Liver (tissue), 9 donors: ENCODE data around the gene THAP4. TPM values are rescaled to one million over a fixed set of nuclear protein-coding genes. Genes with fewer than 3 reads are reported as not detected.

ENCODE experiments used
- DNase-seq: peaks from one replicate; pipeline ENCODE4 v3.0.0-alpha.2; 2017; ENCODE audit warnings: low spot score
- H3K27ac ChIP-seq, 2 donors: one replicate each; pipeline ENCODE4 v1.7.0; 2013; ENCODE audit warnings: inconsistent platforms in 2 of 2, low read length in 2 of 2, control low read depth in 1 of 2, low read depth in 1 of 2, mild to moderate bottlenecking in 1 of 2
- H3K27me3 ChIP-seq, 4 donors: one replicate each; pipeline versions ENCODE4 v1.6.1 to v1.7.0; 2013; ENCODE audit warnings: low read length in 3 of 4, inconsistent platforms in 1 of 4, mild to moderate bottlenecking in 1 of 4, moderate library complexity in 1 of 4; ENCODE audit not compliant: control insufficient read depth in 4 of 4, insufficient read depth in 4 of 4
- H3K36me3 ChIP-seq, 4 donors: one replicate each; pipeline versions ENCODE4 v1.6.1 to v1.7.0; 2013; ENCODE audit warnings: low read length in 3 of 4, mild to moderate bottlenecking in 3 of 4, low read depth in 1 of 4, moderate library complexity in 1 of 4; ENCODE audit not compliant: control insufficient read depth in 4 of 4, insufficient read depth in 3 of 4
- H3K4me1 ChIP-seq, 4 donors: one replicate each; pipeline versions ENCODE4 v1.6.1 to v1.7.0; 2013; ENCODE audit warnings: low read length in 3 of 4, mild to moderate bottlenecking in 3 of 4, moderate library complexity in 1 of 4; ENCODE audit not compliant: control insufficient read depth in 4 of 4, insufficient read depth in 4 of 4
- H3K4me3 ChIP-seq, 3 donors: one replicate each; pipeline versions ENCODE4 v1.6.1 to v1.7.0; 2013; ENCODE audit warnings: low read length in 3 of 3, control low read depth in 1 of 3, low read depth in 1 of 3, mild to moderate bottlenecking in 1 of 3
- H3K9ac ChIP-seq, 2 donors: one replicate each; pipeline ENCODE4 v1.7.0; 2013; ENCODE audit warnings: low read length in 2 of 2, mild to moderate bottlenecking in 2 of 2, moderate library complexity in 2 of 2, control low read depth in 1 of 2, low read depth in 1 of 2
- H3K9me3 ChIP-seq, 4 donors: one replicate each; pipeline versions ENCODE4 v1.6.1 to v1.7.0; 2013; ENCODE audit warnings: low read length in 3 of 4; ENCODE audit not compliant: control insufficient read depth in 4 of 4
- ATF3 ChIP-seq: IDR thresholded peaks from 2 replicates; pipeline ENCODE4 v1.6.1; 2016; ENCODE audit warnings: antibody characterized with exemption
- CTCF ChIP-seq: fragments of 150-350 bp; IDR thresholded peaks from 2 replicates; pipeline ENCODE4 v1.5.1; 2017; ENCODE audit warnings: improper control_type of control experiment, low read depth, low read length; ENCODE audit not compliant: missing input control
- EGR1 ChIP-seq, 2 donors: IDR thresholded peaks; 2 replicates each; pipeline ENCODE4 v1.6.1; 2016 to 2018; ENCODE audit warnings: antibody characterized with exemption in 2 of 2, low read depth in 2 of 2
- GABPA ChIP-seq, 2 donors: IDR thresholded peaks in 1 of 2; conservative IDR thresholded peaks in 1 of 2; 2 replicates each; pipeline ENCODE4 v1.6.1; 2016; ENCODE audit warnings: antibody characterized with exemption in 2 of 2, mild to moderate bottlenecking in 1 of 2, moderate library complexity in 1 of 2
- HNF4A ChIP-seq, 2 donors: conservative IDR thresholded peaks; 2 replicates each; pipeline ENCODE4 v1.6.1; 2016; ENCODE audit warnings: antibody characterized with exemption in 2 of 2, mild to moderate bottlenecking in 2 of 2
- JUND ChIP-seq, 2 donors: IDR thresholded peaks; 2 replicates each; pipeline ENCODE4 v1.6.1; 2016; ENCODE audit warnings: antibody characterized with exemption in 2 of 2
- MAX ChIP-seq: IDR thresholded peaks from 2 replicates; pipeline ENCODE4 v1.6.1; 2016; ENCODE audit warnings: antibody characterized with exemption
- NR2F2 ChIP-seq: IDR thresholded peaks from 2 replicates; pipeline ENCODE4 v1.6.1; 2016; ENCODE audit warnings: antibody characterized with exemption
- RAD21 ChIP-seq, 2 donors: IDR thresholded peaks; 2 replicates each; pipeline ENCODE4 v1.6.1; 2016; ENCODE audit warnings: antibody characterized with exemption in 2 of 2, mild to moderate bottlenecking in 2 of 2
- REST ChIP-seq: IDR thresholded peaks from 2 replicates; pipeline ENCODE4 v1.6.1; 2016; ENCODE audit warnings: antibody characterized with exemption, mild to moderate bottlenecking
- RXRA ChIP-seq, 2 donors: IDR thresholded peaks; 2 replicates each; pipeline ENCODE4 v1.6.1; 2017 to 2018; ENCODE audit warnings: antibody characterized with exemption in 2 of 2, mild to moderate bottlenecking in 1 of 2
- TAF1 ChIP-seq: conservative IDR thresholded peaks from 2 replicates; pipeline ENCODE4 v1.6.1; 2016; ENCODE audit warnings: antibody characterized with exemption, mild to moderate bottlenecking
- YY1 ChIP-seq: IDR thresholded peaks from 2 replicates; pipeline ENCODE4 v1.6.1; 2016; ENCODE audit warnings: antibody characterized with exemption, mild to moderate bottlenecking
- ZBTB33 ChIP-seq: IDR thresholded peaks from 2 replicates; pipeline ENCODE4 v1.6.1; 2016; ENCODE audit warnings: antibody characterized with exemption
- WGBS: extraction: QIAGEN DNeasy Blood & Tissue Kit; methylation state at CpG from one replicate; pipeline ENCODE4 v1.1.7; 2013; 5-methylcytosine and 5-hydroxymethylcytosine counted together
- polyA plus RNA-seq, 2 donors: library from polyadenylated mRNA; stranded (reverse) in 1 of 2; unstranded in 1 of 2; fragments of 200-250 nt in 1 of 2; fragments of >200 nt in 1 of 2; fragmentation: Nextera tagmentation in 1 of 2; extraction: Ambion mirVana in 1 of 2; gene quantifications; one replicate each; pipeline versions ENCODE4 v1.2.1 to v1.2.3, GENCODE V29; 2013 to 2015
- total RNA-seq, 2 donors: library from RNA; depleted of rRNA; stranded (reverse); fragments of >200 nt; gene quantifications; one replicate each; pipeline ENCODE4 v1.2.3, GENCODE V29; 2014
- donor health status: healthy.
- donor health status: healthy.
- donor health status: healthy.
- donor health status: healthy.
- donor health status: healthy.

Gene THAP4
- total and polyA plus RNA-seq, 4 donors, result 16.8 to 33.1 (median 22.7) TPM

- H3K4me1 ChIP-seq, result peaks cover 0 to 3% (median 0%) of the 10 kb centered on the region in 4 donors
- DNase-seq, result no peak
- H3K27me3 ChIP-seq, result no peaks in the 10 kb centered on the region
- H3K9me3 ChIP-seq, result no peaks in the 10 kb centered on the region
- WGBS, result 83% methylated on average over 5 of the region's 5 CpGs
- peaks cover 4 to 21% (median 13%) of the 10 kb centered on the region in 4 donors for H3K36me3 ChIP-seq
- H3K9ac ChIP-seq, result no peak overlapping the region
- H3K27ac ChIP-seq, result no peak overlapping the region
- TF ChIP-seq CTCF (no peak), REST (no peak), MAX (no peak), ATF3 (no peak), RAD21 (IDR thresholded peaks at IDR 0.05) (no peak), TAF1 (no peak), YY1 (no peak), GABPA (IDR thresholded peaks at IDR 0.05 in 1 of 2, conservative IDR thresholded peaks at IDR 0.05 in 1 of 2) (no peak), NR2F2 (no peak), EGR1 (IDR thresholded peaks at IDR 0.05; ENCODE audit: low read depth in 2 of 2) (no peak), JUND (IDR thresholded peaks at IDR 0.05) (no peak), RXRA (IDR thresholded peaks at IDR 0.05) (no peak), HNF4A (conservative IDR thresholded peaks at IDR 0.05) (no peak), ZBTB33 (no peak)
- H3K4me3 ChIP-seq, result no peak overlapping the region
These were observed 61.2 kb downstream of the THAP4 start for GRCh38 chr2:241575624-241576292.
